ENCODE measurements around the gene RGS13. TPM values are rescaled to one million over a fixed set of nuclear protein-coding genes. Genes with fewer than 3 reads are reported as not detected.

RGS13 gene
- total RNA-seq, 1 donor from 2014 or later = not detected

DNA sequence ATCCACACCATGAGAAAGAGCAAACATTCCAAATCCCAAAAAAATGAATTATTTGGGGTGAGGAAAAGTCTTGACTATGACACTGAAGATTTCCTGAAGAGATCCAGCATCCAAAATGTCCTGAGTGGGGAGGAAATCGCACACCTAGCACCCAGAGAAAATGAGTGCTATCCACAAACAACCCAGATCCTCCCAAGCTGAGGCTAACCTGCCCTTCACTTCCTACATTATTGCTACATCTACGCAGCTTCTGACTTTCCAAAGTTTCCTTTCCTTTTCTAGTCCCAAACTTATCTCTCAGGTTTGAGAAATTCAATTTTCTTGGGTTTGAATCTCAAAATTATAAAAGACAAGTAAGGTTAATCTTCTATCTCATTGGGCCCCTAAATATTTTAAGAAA is 906 bp upstream of the RGS13 start:
- TF ChIP-seq, protein P1, sequence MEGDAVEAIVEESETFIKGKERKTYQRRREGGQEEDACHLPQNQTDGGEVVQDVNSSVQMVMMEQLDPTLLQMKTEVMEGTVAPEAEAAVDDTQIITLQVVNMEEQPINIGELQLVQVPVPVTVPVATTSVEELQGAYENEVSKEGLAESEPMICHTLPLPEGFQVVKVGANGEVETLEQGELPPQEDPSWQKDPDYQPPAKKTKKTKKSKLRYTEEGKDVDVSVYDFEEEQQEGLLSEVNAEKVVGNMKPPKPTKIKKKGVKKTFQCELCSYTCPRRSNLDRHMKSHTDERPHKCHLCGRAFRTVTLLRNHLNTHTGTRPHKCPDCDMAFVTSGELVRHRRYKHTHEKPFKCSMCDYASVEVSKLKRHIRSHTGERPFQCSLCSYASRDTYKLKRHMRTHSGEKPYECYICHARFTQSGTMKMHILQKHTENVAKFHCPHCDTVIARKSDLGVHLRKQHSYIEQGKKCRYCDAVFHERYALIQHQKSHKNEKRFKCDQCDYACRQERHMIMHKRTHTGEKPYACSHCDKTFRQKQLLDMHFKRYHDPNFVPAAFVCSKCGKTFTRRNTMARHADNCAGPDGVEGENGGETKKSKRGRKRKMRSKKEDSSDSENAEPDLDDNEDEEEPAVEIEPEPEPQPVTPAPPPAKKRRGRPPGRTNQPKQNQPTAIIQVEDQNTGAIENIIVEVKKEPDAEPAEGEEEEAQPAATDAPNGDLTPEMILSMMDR (IDR thresholded peaks at IDR 0.05; ENCODE audit: insufficient read depth, low read depth, low read length) = no peak
- no peak for TF ChIP-seq EZH2 (IDR thresholded peaks at IDR 0.05; ENCODE audit: insufficient read depth, low read length)
- Mint-ChIP-seq H3K27me3 (ENCODE audit: low read depth, unreplicated experiment) (no peaks in the 10 kb centered on the region), H3K9me3 (ENCODE audit: unreplicated experiment) (no peaks in the 10 kb centered on the region), H3K4me3 (ENCODE audit: unreplicated experiment) (no peak overlapping the region), H3K27ac (ENCODE audit: unreplicated experiment) (no peak overlapping the region), H3K4me1 (ENCODE audit: low read depth, unreplicated experiment) (peaks cover 23% of the 10 kb centered on the region), H3K36me3 (ENCODE audit: low read depth, unreplicated experiment) (no peaks in the 10 kb centered on the region)
- no peaks in the 10 kb centered on the region for H3K79me2 ChIP-seq (ENCODE audit: insufficient read depth, low read length)
- no peaks in the 10 kb centered on the region for H3K27me3 ChIP-seq (ENCODE audit: insufficient read depth, low read length)
- H3K9me3 ChIP-seq (ENCODE audit: insufficient read depth, low read depth, low read length) = no peaks in the 10 kb centered on the region
- H3K4me2 ChIP-seq (ENCODE audit: low read length) = no peak overlapping the region
- peaks cover 6% of the 10 kb centered on the region for H3K4me1 ChIP-seq (ENCODE audit: insufficient read depth, low read length)
- no peak for DNase-seq (ENCODE audit: low read depth)
- no peak for FAIRE-seq
- H3K36me3 ChIP-seq (ENCODE audit: insufficient read depth, low read length) = no peaks in the 10 kb centered on the region
- no peak overlapping the region for H2AFZ ChIP-seq (ENCODE audit: low read depth, low read length)
- H3K4me3 ChIP-seq (ENCODE audit: insufficient read depth, low read depth, low read length) = no peak overlapping the region
- H4K20me1 ChIP-seq (ENCODE audit: insufficient read depth, low read length) = no peaks in the 10 kb centered on the region
- no peak overlapping the region for H3K9ac ChIP-seq (ENCODE audit: low read length)
- H3K27ac ChIP-seq (ENCODE audit: low read depth, low read length) = no peak overlapping the region

DNA sequence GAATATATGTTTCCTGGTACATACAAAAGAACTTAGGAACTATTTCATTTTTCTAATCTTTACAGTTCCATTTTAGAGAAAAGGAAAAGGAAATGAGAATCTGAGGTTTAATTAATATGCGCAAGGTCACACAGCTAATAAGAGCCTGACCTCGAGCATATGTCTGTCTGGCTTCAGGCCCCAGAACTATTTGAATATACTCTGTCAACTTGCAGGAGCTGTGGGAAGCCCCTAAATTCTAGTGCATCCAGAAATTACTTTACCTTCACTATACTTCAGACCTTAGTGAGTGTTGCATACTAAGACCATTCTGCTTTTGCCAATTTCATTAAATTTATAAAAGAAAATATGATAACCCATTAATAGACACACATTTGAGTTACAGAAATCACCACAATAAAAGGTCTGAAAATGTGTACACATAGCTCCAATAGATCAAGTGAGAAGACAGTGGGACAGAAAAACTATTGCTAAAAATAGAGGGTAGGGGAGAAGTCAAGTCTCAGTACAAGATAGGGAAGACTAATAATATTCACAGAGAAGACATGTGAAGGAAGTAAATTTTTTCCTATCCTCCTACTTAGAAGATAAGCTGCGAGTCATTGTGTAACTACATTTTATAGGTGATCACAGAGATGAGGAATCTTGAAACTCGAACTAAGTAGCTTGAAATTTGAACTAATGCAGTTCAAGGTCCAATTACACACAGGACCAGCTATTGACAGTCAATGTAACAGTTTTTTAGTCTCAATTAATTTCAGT is 3.8 kb downstream of the RGS13 start:
- FAIRE-seq = peak; percentile 89
- no peaks in the 10 kb centered on the region for H3K9me3 ChIP-seq (ENCODE audit: insufficient read depth, low read depth, low read length)
- no peak overlapping the region for H2AFZ ChIP-seq (ENCODE audit: low read depth, low read length)
- peaks cover 10% of the 10 kb centered on the region for H3K4me1 ChIP-seq (ENCODE audit: insufficient read depth, low read length)
- H3K27me3 ChIP-seq (ENCODE audit: insufficient read depth, low read length) = no peaks in the 10 kb centered on the region
- Mint-ChIP-seq H3K4me3 (ENCODE audit: unreplicated experiment) (no peak overlapping the region), H3K27ac (ENCODE audit: unreplicated experiment) (no peak overlapping the region), H3K4me1 (ENCODE audit: low read depth, unreplicated experiment) (peaks cover 7% of the 10 kb centered on the region), H3K27me3 (ENCODE audit: low read depth, unreplicated experiment) (no peaks in the 10 kb centered on the region), H3K9me3 (ENCODE audit: unreplicated experiment) (no peaks in the 10 kb centered on the region), H3K36me3 (ENCODE audit: low read depth, unreplicated experiment) (no peaks in the 10 kb centered on the region)
- no peaks in the 10 kb centered on the region for H3K79me2 ChIP-seq (ENCODE audit: insufficient read depth, low read length)
- DNase-seq (ENCODE audit: low read depth) = peak; percentile 79
- no peak overlapping the region for H3K9ac ChIP-seq (ENCODE audit: low read length)
- H4K20me1 ChIP-seq (ENCODE audit: insufficient read depth, low read length) = no peaks in the 10 kb centered on the region
- H3K27ac ChIP-seq (ENCODE audit: low read depth, low read length) = no peak overlapping the region
- H3K36me3 ChIP-seq (ENCODE audit: insufficient read depth, low read length) = no peaks in the 10 kb centered on the region
- TF ChIP-seq, protein P1 (IDR thresholded peaks at IDR 0.05; ENCODE audit: insufficient read depth, low read depth, low read length) = no peak
- TF ChIP-seq EZH2 (IDR thresholded peaks at IDR 0.05; ENCODE audit: insufficient read depth, low read length) = no peak
- H3K4me2 ChIP-seq (ENCODE audit: low read length) = peak overlapping the region; percentile 39
- no peak overlapping the region for H3K4me3 ChIP-seq (ENCODE audit: insufficient read depth, low read depth, low read length)

DNA sequence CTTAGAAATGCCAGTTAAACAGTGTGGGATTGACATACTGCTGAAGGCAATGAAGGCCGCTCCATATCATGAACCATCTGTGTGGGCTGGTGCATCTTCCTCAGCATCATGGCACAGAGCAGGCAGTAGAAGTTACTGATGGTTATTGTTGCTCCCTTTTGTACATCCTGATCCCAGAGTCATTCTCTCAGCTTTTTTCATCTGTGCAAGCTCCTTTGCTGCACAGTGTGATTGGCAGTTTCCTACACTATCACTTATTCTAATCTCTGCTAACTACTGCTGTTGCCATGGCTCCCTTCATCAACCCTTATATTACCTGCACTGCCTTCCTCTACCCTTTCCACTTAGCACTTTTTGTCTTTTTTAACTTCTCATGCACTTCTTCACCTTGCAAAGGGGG is 16.2 kb downstream of the RGS13 start:
- no peak overlapping the region for H3K9ac ChIP-seq (ENCODE audit: low read length)
- peaks cover 3% of the 10 kb centered on the region for H3K4me1 ChIP-seq (ENCODE audit: insufficient read depth, low read length)
- no peak overlapping the region for H3K4me2 ChIP-seq (ENCODE audit: low read length)
- H3K27me3 ChIP-seq (ENCODE audit: insufficient read depth, low read length) = no peaks in the 10 kb centered on the region
- no peak for TF ChIP-seq EZH2 (IDR thresholded peaks at IDR 0.05; ENCODE audit: insufficient read depth, low read length)
- TF ChIP-seq, protein P1 (IDR thresholded peaks at IDR 0.05; ENCODE audit: insufficient read depth, low read depth, low read length) = no peak
- Mint-ChIP-seq H3K27ac (ENCODE audit: unreplicated experiment) (no peak overlapping the region), H3K4me3 (ENCODE audit: unreplicated experiment) (no peak overlapping the region), H3K27me3 (ENCODE audit: low read depth, unreplicated experiment) (no peaks in the 10 kb centered on the region), H3K9me3 (ENCODE audit: unreplicated experiment) (no peaks in the 10 kb centered on the region), H3K36me3 (ENCODE audit: low read depth, unreplicated experiment) (no peaks in the 10 kb centered on the region), H3K4me1 (ENCODE audit: low read depth, unreplicated experiment) (peaks cover 7% of the 10 kb centered on the region)
- DNase-seq (ENCODE audit: low read depth) (no peak), FAIRE-seq (no peak)
- H3K36me3 ChIP-seq (ENCODE audit: insufficient read depth, low read length) = no peaks in the 10 kb centered on the region
- H4K20me1 ChIP-seq (ENCODE audit: insufficient read depth, low read length) = no peaks in the 10 kb centered on the region
- H3K4me3 ChIP-seq (ENCODE audit: insufficient read depth, low read depth, low read length) = no peak overlapping the region
- no peaks in the 10 kb centered on the region for H3K79me2 ChIP-seq (ENCODE audit: insufficient read depth, low read length)
- no peak overlapping the region for H3K27ac ChIP-seq (ENCODE audit: low read depth, low read length)
- H2AFZ ChIP-seq (ENCODE audit: low read depth, low read length) = no peak overlapping the region
- H3K9me3 ChIP-seq (ENCODE audit: insufficient read depth, low read depth, low read length) = no peaks in the 10 kb centered on the region

Measured in astrocyte (in vitro differentiated cells and primary cell).